SH-SY5Y (cell line): Measurements from ENCODE around the gene MRPL52.

ENCODE experiments used
- GATA2 ChIP-seq: IDR thresholded peaks from 2 replicates; pipeline ENCODE4 v1.6.1; 2011; ENCODE audit warnings: mild to moderate bottlenecking, low read depth, low read length
- GATA3 ChIP-seq: IDR thresholded peaks from 2 replicates; pipeline ENCODE4 v1.6.1; 2011; ENCODE audit warnings: low read depth, mild to moderate bottlenecking, low read length, moderate library complexity

DNA sequence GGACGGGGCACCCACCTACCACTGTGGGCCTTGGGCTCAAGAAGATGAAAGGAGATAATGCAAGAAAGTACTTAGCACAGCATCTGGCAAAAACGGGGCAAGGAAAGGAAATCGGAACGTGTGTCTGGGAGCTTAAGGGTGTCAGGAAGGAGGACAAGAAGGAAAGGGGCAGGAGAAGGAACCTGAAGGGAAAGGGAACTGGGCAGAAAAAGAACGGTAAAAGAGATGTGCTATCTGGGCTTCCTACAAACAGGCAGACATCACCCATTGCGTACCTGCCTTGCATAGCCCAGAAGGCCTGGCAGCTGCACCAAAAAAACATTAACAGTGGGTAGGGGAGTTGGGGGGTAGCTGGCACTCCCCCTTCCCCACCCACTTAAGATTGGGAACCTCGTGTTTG, 52.4 kb downstream of the MRPL52 start:
- TF ChIP-seq GATA2, result no peak
- no peak for TF ChIP-seq GATA3
